Measurements from ENCODE around the gene RHBDL1.

Gene RHBDL1

GRCh38 chr16:685967-686366 lies 10.5 kb downstream of the RHBDL1 start (continued):
- TF ChIP-seq HIC1 (tag by site-specific recombination; IDR thresholded peaks at IDR 0.05) (peak; percentile 87), ZBTB44 (tag by site-specific recombination; IDR thresholded peaks at IDR 0.05) (peak; percentile 76), ZBTB8A (tag by site-specific recombination; IDR thresholded peaks at IDR 0.05) (0 out of 2 replicates have a peak, but pooled peaks have one; percentile 22)

- Histone ChIP-seq H3K4me1 (ENCODE audit: control insufficient read depth, insufficient read depth, low read length) (peaks cover 6% of the 10 kb centered on the region; the same call in 1 of the 2 replicates), H3K9me3 (ENCODE audit: control insufficient read depth, insufficient read depth, low read depth, low read length) (no peaks in the 10 kb centered on the region), H3K27ac (ENCODE audit: extremely low read depth, low read depth, low read length) (no peak overlapping the region), H3K36me3 (ENCODE audit: control insufficient read depth in 2 of 2, insufficient read depth in 1 of 2, low read length in 2 of 2) (peaks cover 3 to 63% of the 10 kb centered on the region in 2 experiments; a peak in 1 of 3 replicates), H3K4me3 (ENCODE audit: low read depth, low read length) (no peak overlapping the region)
- TF ChIP-seq BCL11A (tag by site-specific recombination; IDR thresholded peaks at IDR 0.05; ENCODE audit: low read depth) (no peak), WT1 (tag by site-specific recombination; IDR thresholded peaks at IDR 0.05) (no peak), TCF7L2 (IDR thresholded peaks at IDR 0.05; ENCODE audit: borderline replicate concordance, low read depth, low read length) (no peak), ZNF704 (tag by site-specific recombination; IDR thresholded peaks at IDR 0.05) (no peak), ZNF664 (tag by site-specific recombination; IDR thresholded peaks at IDR 0.05) (no peak), OSR2 (tag by site-specific recombination; IDR thresholded peaks at IDR 0.05) (no peak), ZNF600 (tag by site-specific recombination; IDR thresholded peaks at IDR 0.05) (no peak), ZNF629 (tag by site-specific recombination; IDR thresholded peaks at IDR 0.05) (no peak), ZBTB10 (tag by site-specific recombination; IDR thresholded peaks at IDR 0.05) (no peak), ZNF302 (tag by site-specific recombination; IDR thresholded peaks at IDR 0.05; ENCODE audit: low read depth) (no peak), ZNF398 (tag by site-specific recombination; IDR thresholded peaks at IDR 0.05) (no peak), ZSCAN30 (tag by site-specific recombination; IDR thresholded peaks at IDR 0.05) (no peak), YY2 (tag by site-specific recombination; IDR thresholded peaks at IDR 0.05) (no peak), ZNF473 (tag by site-specific recombination; IDR thresholded peaks at IDR 0.05) (no peak), KLF17 (tag by site-specific recombination; IDR thresholded peaks at IDR 0.05) (no peak), BCL6B (tag by site-specific recombination; IDR thresholded peaks at IDR 0.05) (no peak), ZNF274 (IDR thresholded peaks at IDR 0.05; ENCODE audit: low read length) (no peak), ZNF274 (tag by site-specific recombination; IDR thresholded peaks at IDR 0.05; ENCODE audit: borderline replicate concordance) (no peak), ZNF544 (tag by site-specific recombination; IDR thresholded peaks at IDR 0.05) (no peak), ZNF555 (tag by site-specific recombination; conservative IDR thresholded peaks at IDR 0.05) (no peak)
- ChIA-PET POLR2A (interaction anchor here (0.5 to 1.5 kb wide), 4 partner anchors 9 to 102 kb away, joined by 3 to 6 read pairs (median 4); partner anchors contain the start of genes CHTF18 and RPUSD1), CTCF (interaction anchor here (0.6 to 1.8 kb wide), 5 partner anchors 9 to 102 kb away, joined by 3 read pairs; partner anchors contain the start of genes CHTF18 and RPUSD1)
Observed at GRCh38 chr16:686459-687260, 11.2 kb downstream of the RHBDL1 start.
